Activated CD4-positive, CD25-positive, alpha-beta regulatory T cell treated with anti-CD3 and anti-CD28 coated beads, Interleukin-2, amount 50 U/mL, for 24 hours (primary cell): Measurements from ENCODE around the gene GCSH.
"Not testable (repeated sequence)": the region's sequence is repeated elsewhere in the genome, so short reads cannot be mapped to it uniquely, and the experiment has no call there.

Source experiments
- ATAC-seq, 2 donors: fragments of 150-1000 bp; cut with Tn5 transposase; one replicate each; pipeline ENCODE4 v1.10.0; 2021; ENCODE audit warnings: mild to moderate bottlenecking in 1 of 2, moderate library complexity in 1 of 2

GCSH gene

DNA sequence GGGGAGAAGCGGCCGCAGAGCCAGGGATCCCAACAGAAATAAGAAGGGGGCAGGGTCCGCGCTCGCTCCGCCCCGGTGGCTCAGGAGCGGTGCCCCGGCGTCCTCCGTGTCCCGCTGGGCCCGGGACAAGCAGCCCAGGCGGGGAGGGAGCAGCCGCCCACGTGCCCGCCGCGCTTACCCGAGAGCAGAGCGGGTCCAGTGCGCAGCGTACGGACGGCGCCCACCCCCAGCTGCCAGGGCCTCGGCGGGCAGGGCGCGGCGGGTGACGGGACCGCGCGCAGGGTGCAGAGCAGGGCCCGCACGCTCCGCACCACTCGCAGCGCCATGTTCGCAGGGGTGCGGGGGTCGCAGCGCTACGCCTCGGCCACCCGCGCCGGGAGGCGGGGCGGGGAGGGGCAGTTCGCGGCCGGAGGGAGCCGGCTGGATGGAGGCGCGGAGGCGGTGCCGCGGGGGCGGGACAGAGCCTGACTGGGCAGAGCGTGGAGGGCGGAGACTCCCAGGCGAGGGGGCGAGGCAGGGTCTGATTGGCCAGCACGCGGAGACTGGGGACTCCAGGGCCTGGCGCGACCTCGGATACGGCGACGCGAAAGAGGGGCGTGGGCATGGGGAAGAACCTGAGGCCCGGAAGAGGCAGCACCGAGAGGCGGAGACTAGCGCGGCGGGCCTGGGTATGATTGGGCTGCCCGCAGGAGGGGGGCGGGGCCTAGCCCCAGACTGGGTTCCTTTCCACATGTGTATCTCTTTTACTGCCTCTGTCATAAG lies at the start of gene GCSH:
GCSH (minus strand) TSS at position 443 of the 762 bp plus-strand sequence; CDS start at position 326, 117 bp downstream.
- peak; percentile 99 for ATAC-seq

DNA sequence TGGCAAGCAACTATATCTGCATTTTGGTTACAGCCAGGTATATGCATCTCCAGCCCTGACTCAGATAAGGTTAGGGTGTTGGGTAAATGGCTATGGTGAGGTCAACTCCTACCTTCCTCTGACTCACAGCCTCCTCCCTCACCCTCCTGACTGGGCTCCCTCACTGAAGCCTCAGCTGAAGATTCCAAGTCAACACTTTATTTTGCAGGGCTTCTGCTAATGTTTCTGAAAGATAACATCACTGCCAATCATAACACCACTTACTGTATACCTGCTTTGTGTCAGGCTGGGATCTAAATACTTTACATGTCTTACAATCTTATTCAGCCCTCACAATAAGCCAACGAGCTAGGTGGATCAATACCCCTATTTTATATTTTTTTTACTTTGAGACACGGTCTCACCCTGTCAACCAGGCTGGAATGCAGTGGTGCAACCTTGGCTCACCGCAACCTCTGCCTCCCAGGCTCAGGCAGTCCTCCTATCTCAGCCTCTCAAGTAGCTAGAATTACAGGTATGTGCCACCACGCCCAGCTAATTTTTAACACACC lies 47.8 kb upstream of the GCSH start:
- no peak for ATAC-seq

DNA sequence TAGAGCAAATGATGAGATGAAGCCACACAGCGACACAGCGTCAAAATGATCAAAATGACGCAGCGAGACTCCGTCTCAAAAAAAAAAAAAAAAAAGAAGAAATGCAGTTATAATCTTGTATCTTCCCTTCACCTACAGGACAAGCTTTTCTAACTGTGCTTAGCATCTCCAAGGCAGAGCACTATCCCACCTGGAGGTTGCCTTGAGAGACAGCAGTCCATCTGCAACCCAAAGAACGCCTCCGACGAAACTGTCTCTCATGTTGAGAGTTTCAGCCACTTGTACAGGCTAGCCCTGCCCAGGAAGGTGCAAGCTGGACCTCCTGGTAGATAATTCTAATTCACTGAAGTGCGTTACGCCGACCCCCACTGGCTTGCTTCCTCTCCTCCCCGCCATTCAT lies 46.7 kb upstream of the GCSH start:
- ATAC-seq = no peak

DNA sequence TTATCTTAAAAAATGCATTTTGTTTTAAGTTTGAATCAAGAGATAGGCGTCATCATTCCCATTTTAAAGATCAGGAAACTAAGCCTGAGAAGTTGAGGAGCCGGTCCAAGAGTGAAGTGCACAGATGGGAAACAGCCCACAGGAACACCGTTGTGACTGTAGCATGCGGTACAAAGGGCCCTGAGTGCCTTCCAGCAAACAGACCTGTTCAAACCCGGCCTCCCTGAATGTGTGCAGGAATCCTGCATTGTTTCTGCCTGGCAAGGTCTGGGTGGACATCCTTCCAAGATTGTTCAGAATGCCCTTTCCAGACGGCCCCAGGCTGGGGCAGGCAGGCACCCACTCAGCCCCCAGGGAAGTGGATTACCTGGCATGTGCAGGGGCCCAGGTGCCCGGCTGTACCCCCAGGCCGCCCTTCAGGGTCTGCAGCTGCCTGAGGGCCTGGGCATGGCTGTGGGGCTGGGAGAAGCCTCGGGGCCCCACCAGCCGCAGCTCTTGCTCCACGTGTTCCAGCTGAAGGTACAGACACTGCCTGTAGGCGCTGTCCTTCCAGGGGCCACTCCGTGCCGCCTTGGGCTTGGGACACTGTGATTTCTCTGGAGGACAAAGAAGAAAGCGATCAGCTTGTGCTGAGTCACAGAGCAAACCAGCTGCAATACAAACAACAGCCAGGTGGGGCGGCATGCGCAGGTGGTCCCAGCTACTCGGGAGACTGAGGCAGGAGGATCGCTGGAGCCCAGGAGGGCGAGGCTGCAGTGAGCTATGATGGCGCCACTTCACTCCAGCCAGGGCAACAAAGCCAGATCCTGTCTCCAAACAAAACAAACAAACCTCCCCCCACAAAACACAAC lies 45.0 kb upstream of the GCSH start:
- peak in 1 of 2 donors; percentile 20 for ATAC-seq

DNA sequence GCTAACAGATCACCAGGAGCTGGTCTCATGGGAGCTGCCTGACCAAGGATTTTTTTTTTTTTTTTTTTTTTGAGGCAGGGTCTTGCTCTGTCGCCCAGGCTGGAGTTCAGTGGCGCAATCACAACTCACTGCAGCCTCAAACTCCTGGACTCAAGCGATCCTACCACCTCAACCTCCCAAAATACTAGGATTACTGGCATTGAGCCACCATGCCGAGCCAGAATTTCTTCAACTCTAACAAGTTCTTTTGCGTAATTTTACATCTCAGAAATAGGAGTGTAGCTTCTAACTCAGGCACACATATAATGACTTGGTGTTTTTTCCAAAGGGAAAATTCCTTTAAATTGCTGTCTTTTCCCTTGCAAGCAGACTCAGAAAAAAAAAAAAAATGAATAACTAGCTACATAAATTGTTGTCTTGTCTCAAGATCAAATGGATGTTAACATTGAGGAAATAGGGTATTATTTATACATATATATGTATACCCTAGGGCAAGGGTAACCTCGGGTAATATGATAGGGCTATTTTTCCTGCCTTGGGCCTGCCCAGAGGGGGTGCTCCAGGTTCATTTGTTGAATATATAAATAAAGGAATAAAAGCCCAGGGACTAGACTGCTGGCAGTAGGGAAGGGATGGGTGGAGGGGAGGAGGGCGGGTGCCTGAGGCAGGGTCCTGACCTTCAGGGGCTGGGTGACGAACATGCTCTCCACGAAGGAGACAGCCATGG lies 42.8 kb upstream of the GCSH start:
- no peak for ATAC-seq

DNA sequence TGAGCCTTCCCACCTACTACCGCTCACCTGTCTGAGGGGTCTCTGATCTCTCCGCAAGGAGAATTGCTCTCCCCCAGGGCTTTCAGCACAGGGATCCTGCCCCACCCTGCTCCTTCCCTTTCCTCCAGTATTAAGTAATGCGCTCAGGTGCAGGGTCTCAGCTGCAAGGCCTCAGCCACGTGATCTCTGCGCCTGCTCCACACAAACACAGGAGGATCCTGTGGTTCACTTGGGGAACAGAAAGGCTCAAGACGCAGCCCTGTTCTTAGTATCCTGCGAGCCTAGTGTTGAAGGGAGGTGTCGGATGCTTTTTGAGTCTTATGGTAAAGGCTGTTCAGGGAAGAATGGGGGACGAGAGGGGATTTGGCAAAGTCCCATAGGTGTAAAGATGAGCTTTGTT lies 41.6 kb upstream of the GCSH start:
- ATAC-seq = no peak

DNA sequence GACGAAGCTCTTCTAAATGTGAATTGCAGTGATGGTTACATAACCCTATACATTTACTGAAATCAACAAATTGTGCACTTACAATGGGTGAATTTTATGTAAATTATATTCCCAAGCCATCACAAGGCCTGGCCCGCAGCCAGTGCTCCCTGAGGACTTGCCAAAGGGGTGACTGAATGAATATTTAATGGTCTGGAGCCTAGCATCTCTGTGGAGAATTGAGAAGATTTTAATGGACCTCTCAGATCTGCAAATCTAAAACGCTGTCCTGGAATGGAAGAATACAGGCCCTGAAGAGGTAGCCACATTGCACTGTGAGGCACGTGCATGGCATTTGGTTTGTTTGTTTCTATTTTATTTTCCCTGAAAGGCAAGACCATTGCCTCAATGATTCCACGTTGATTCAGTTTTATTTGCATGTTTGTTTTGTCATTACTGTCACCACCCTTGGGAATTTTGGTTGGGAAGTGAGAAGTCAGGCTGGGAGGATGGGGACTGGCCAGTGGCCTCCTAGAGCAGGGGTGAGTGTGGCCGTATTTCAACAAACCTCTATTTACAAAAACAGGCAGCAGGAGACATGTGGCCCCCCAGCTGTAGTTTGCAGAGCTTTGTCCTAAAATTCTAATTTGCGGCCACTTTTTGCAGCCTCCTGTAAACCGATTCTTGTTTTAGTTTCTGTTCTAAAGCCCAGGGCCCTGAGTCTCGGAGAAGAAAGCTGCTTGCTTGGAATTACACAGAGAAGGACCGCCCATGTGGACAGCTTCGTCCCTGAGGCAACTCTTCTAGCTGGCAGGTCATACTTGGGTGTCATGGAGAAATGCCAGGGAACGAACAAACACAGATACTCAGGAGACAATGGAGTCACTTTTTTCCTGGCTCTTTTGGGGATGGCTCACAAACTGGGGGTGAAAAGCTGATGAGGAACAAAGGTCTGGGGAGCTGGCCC lies 40.5 kb upstream of the GCSH start:
- ATAC-seq = no peak

DNA sequence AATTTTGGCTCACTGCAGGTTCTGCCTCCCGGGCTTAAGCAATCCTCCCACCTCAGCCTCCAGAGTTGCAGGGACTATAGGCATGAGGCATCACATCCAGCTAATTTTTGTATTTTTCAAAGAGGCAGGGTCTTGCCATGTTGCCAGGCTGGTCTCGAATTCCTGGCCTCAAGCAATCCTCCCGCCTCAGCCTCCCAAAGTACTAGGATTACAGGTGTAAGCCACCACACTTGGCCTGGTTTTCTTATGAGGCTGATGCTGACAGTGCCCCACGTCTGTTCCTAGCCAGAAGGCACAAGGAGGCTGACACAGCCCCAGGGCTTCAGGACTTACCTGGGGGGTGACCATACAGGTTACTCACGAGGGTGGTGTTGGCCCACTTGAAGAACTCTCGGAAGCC lies 33.9 kb upstream of the GCSH start:
- no peak for ATAC-seq

DNA sequence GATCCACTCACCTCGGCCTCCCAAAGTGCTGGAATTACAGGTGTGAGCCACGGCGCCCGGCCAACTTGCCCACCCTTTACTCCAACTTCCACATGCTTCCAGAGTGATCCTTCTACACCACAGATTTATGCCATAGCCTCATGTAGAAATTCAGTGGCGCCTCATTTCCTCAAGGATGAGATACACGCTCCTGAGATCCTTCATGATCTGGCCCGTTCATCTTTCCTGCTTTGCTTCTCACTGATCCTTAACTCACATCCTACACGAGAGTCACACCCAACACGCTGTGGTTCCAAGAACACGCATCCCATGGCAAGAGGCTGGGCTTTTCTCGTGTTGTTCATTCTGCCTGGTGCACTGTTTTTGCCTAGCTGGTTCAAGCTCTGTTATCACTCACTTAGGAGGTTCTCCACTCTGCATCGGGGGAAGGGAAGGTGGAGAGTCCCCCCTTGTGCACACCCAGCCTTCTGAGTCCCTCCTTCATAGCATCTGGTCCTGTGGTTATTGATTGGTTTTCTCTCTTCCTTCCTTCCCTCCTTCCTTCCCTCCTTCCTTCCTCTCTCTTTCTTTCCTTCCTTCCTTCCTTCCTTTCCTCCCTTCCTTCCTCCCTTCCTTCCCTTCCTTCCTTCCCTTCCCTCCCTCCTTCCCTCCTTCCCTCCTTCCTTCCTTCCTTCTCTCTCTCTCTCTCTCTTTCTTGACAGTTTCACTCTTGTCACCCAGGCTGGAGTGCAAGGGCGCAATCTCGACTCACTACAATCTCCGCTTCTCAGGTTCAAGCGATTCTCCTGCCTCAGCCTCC lies 32.7 kb upstream of the GCSH start:
- no peak for ATAC-seq

DNA sequence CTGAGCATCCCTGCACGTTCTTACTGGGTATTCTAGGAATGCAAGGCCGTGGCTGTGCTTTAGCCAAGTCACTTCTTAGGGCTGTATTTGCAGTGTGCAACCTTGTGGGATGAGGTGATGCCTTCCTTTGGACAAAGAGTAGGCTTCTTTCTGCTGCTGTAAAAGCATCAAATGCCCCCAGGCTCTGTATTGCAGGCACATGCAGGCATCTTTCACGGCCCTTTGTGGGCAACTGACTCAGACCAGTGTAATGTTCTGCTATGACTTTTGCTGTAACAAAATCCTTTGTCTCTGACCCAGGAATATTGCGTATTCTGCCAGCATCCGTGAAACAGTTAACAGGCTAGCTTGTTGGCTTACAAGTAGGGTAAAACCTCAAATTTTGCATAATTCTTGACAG lies 30.9 kb upstream of the GCSH start:
- ATAC-seq = no peak

DNA sequence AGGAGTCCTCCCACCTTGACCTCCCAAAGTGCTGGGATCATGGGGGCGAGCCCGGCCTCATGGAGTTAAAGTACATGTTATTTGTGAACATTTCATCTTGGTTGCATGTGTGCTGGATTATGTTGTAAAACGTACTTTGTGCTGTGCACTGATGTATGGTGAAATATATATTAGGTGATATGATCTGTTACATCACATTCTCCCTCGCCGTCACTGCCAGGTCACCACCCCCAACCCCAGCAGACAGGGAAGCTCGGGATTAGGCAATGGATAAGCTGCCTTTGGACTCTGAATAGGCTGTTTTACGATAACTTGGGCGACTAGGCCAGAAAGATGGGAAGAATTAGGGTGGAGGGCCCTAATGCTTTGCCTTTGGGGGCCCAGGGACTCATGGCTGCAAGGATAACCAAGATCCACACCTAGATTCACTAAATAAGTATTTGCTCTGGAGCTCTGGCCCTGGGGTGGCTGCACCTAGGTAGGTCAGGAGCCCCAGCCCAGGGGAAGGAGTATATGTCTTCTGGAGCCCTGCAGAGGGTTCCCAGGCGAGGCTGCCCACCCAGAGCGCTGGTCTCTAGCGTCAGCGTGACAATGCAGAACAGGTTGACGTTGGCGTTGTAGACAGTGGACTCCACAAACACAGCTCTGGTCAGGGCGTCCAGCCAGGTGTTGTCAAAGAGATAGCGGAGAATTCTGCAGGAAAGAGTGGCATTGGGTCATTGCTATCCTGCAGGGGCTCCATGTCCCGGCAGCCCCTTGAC lies 27.1 kb upstream of the GCSH start:
- no peak for ATAC-seq

DNA sequence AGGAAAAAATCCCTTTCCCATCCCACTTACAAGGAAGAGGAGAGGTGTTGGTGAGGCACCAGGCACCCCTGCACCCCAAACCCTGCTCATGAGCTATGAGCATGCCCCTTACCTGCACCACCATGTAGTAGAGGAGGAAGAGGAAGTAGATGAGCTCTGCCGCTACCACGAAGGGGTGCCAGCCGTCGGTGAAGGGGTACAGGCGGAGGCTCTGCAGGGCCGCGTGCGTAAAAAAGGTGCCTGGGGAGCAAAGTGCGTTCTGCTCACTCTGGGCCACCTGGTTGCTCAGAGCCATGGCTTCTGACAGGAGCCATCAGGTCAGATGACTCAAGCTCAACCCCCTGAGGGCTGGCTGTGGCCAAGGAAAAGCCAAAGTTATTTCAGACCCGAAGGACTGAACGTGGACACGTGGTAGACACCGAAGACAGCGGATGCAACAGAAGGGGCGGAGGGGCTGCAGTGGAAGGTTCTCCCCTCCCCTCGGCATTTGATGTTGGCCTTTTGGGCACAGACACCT lies 25.3 kb upstream of the GCSH start:
- ATAC-seq = no peak

DNA sequence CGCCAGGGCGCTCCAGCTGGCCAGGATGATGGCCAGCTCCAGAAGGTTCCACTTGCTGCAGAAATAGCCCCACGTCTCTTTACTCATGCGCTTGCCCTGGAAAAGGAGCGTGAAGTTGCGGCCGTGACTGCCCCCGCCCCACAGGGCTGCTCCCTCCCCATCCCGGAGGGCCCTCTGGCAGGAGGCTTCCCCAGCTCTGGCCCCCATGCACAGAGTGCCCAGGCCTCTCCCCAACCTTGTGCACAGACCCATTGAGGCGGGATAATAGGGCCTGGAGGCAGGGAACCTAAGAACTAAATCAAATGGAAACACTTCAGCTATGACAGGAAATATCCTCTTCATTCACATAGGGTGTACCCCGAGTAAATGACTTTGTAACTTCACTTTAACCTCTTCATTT lies 21.2 kb upstream of the GCSH start:
- ATAC-seq = no peak

DNA sequence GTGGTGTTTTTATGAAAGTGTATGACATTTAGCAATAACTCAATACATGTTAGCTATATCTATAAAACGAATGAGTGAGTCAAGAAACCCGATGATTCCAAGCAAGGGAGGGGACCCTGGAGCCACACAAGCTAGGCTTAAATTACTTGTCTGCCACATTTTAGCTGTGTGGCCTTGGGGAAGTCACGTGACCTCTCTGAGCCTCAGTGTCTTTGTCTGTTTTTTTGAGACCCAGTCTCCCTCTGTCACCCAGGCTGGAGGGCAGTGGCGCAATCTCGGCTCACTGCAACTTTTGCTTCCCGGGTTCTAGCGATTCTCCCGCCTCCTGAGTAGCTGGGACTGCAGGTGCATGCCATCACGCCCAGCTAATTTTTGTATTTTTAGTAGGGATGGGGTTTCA lies 20.1 kb upstream of the GCSH start:
- ATAC-seq = no peak

DNA sequence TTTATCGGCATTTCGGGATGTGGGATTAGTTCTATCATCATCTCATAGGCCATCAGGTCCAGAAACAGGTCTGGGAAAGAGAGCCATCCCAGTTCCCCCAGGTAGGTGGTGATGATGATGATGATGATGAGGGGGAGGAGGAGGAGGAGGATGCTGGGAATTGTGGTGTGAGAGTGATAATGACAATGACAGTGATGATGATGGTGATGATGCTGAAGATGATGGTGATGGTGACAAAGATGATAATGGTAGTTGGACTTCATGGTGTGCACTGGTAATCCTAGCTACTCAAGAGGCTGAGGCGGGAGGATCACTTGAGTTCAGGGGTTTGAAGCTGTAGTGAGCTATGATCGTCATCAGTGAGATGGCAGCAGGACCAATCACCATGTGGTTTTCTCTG lies 16.3 kb upstream of the GCSH start:
- no peak for ATAC-seq

DNA sequence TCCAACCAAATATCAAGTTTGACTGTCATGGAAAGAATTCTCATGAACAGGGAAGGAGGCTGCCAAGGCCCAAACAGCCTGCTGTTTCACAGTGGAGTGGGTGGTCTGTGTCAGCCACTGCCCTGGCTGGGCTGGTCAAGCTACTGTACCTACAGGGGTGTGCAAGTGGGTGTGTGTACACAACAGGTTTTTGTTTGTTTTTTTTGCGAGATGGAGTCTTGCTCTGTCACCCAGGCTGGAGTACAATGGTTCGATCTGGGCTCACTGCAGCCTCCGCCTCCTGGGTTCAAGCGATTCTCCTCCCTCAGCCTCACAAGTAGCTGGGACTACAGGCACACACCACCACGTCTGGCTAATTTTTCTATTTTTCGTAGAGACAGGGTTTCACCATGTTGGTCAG lies 13.1 kb upstream of the GCSH start:
- ATAC-seq = not testable (repeated sequence)

DNA sequence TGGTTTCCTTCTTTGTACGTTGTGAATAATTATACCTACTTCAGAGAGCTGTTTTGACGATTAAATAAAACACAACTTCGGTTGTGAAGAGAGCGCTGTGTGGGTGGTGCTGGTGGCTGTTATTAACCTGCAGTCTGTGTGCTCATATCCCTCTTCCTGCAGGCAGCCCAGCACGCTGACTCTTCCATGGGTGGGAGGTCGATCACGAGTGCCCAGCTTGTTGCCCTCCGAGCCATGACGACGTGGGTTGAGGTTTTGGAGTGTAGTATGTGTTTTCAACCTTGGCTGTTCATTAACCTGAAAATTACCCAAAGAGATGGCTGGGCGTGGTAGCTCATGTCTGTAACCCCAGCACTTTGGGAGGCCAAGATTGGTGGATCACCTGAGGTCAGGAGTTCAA lies 11.3 kb upstream of the GCSH start:
- no peak for ATAC-seq

DNA sequence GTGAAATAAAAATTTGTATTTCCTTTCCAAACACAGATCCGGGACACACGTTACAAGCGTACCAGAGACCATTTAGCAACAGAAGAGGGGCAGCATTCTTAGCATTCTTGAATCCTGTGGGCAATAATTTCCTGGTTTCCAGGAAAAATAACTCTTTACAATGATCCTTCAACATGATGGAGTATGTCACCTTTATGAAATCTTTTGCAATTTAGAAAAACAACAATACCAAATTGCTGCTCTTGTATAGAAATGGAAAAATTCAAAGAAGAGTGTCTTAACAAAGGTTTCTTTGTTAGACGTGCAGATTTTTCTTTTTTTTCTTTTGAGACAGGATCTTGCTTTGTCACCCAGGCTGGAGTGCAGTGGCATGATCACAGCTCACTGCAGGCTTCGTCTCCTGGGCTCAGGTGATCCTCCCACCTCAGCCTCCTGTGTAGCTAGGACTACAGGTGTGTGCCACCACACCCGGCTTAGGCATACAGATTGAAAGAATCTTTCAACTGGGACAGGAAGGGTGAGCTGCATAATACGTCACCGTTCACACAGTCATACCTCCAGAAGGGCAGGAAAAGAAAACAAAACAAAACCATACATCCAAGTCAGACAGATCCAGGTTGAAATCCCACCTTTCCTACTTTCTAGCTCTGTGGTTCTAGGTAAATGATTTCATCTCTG lies 10.8 kb upstream of the GCSH start:
- no peak for ATAC-seq

DNA sequence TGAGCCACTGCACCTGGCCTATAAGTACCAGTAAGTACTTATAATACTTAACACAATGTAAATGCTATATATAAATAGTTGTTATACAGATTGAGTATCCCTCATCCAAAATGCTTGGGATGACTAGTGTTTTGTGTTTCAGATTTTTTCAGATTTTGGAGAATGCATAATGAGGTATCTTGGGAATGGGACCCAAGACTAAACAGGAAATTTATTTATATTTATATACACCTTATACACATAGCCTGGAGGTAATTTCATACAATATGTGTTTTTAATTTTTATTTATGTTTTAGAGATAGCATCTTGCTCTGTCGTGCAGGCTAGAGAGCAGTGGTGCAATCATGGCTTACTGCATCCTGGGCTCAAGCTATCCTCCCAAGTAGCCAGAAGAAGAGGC lies 9.8 kb upstream of the GCSH start:
- no peak for ATAC-seq

DNA sequence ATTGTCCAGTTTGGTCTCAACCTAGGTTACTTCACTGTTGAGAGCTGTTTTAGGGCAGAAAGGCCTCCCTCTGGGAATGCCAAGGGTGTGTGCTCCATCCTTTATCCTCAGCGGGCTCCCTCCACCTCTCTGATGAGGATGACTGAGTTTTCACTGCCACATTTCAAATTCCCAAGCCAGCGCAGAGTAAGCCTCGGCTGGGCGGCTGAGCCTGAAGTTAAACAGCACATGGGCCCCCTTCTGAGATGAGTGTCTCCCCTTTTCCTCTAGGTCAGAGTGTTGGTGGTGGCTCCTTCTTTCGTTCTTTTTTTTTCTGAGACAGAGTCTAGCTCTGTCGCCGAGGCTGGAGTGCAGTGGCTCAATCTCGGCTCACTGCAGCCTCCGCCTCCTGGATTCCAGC lies 5.5 kb upstream of the GCSH start:
- ATAC-seq = no peak
